Stimulated activated CD4-positive, alpha-beta T cell treated with anti-CD3 and anti-CD28 coated beads, Interleukin-12 subunit alpha, Interleukin-12 subunit beta, amount 100 ng/mL, for 4 hours (primary cell): ENCODE results near the gene DNAAF3.

Source experiments
- DNase-seq: peaks from one replicate; pipeline ENCODE4 v3.0.0-alpha.2; 2020

DNAAF3 gene

GRCh38 chr19:55115446-55116065 lies 50.9 kb downstream of the DNAAF3 start:
- DNase-seq: no peak

DNA sequence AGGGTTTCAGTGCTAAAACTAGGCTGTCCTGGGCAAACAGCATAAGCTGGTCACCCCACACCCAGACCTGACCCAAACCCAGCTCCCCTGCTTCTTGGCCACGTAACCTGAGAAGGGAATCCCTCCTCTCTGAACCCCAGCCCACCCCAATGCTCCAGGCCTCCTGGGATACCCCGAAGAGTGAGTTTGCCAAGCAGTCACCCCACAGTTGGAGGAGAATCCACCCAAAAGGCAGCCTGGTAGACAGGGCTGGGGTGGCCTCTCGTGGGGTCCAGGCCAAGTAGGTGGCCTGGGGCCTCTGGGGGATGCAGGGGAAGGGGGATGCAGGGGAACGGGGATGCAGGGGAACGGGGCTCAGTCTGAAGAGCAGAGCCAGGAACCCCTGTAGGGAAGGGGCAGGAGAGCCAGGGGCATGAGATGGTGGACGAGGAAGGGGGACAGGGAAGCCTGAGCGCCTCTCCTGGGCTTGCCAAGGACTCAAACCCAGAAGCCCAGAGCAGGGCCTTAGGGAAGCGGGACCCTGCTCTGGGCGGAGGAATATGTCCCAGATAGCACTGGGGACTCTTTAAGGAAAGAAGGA lies 51.8 kb downstream of the DNAAF3 start:
- no peak for DNase-seq

GRCh38 chr19:55113570-55114039 lies 52.8 kb downstream of the DNAAF3 start:
- no peak for DNase-seq

GRCh38 chr19:55112777-55113569 lies 53.4 kb downstream of the DNAAF3 start:
- DNase-seq: no peak

DNA sequence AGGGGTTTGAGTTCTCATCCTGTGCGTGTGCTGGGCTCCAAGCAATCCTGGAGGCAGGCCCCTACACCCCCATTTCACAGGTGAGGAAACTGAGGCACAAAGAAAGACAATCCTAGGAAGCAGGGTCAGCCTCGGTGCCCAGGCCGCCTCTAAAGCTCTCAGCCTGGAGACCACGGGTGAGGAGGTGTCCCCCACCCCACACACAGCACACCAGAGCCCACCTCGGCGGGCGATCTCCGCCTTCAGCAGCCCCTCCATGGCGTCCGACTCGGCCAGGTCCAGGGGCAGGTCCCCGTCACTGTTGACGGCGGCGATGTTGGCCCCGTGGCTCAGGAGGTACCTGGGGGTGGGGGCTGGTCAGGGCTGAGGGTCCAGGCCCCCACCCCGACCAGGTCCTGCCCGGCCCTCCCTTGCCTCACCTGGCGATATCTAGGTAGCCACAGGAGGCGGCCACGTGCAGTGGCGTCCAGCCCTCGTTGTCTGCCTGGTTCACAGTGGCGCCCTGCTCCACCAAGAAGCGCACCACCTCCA lies 54.1 kb downstream of the DNAAF3 start:
- DNase-seq: no peak

GRCh38 chr19:55111238-55111831 lies 55.1 kb downstream of the DNAAF3 start:
- no peak for DNase-seq

DNA sequence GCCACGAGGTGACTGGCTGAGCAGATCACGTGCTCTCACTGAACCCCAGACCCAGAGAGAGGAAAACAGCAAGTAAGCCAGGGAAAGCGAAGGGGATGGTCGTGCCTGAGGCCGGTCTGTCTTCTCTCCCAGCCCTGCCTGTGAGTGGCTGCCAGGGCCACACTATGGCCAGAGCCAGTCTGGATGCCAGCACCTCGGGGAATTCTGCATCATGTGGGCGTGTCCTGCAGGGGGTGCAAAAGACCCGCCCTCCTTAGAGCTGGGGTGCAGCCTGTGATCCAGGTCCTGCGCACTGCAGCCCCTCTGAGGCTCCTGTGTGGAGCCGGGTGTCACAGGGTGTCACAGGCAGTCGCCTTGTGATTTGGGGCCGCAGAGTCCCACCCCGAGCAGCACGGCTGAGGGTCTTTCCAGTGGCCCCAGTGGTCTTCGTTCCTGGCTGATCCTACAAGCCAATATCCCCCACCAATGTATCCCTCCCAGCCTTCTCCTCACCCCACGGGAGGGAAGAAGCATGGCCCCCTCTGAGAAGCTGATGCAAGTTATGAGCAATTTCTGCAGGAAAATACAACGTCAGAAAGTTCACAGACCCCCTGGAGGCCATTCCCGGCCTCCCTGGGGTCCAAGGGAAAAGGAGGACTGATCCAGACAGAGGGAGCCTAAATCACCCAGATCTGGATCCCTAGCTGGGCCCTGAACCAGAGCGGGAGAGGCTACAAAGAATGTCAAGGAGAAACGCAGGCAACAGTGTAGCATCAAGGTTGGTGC lies 56.7 kb downstream of the DNAAF3 start:
- no peak for DNase-seq
